Dermis blood vessel endothelial cell (primary cell): ENCODE data around the gene SLC12A7. TPM values are rescaled to one million over a fixed set of nuclear protein-coding genes. Genes with fewer than 3 reads are reported as not detected.
A peak's percentile ranks its signal among the peaks of the same experiment; 100 is the strongest.
"Not testable (repeated sequence)": the region's sequence is repeated elsewhere in the genome, so short reads cannot be mapped to it uniquely, and the experiment has no call there.

Source experiments
- DNase-seq: peaks from one replicate; pipeline ENCODE4 v3.0.0; 2010
- total RNA-seq: library from RNA; depleted of rRNA; stranded (reverse); fragments of >200 nt; gene quantifications from 2 replicates; pipeline ENCODE4 v1.2.3, GENCODE V29; 2014

SLC12A7 gene
- total RNA-seq, 1 donor from 2014 or later = 31.3 TPM

DNA sequence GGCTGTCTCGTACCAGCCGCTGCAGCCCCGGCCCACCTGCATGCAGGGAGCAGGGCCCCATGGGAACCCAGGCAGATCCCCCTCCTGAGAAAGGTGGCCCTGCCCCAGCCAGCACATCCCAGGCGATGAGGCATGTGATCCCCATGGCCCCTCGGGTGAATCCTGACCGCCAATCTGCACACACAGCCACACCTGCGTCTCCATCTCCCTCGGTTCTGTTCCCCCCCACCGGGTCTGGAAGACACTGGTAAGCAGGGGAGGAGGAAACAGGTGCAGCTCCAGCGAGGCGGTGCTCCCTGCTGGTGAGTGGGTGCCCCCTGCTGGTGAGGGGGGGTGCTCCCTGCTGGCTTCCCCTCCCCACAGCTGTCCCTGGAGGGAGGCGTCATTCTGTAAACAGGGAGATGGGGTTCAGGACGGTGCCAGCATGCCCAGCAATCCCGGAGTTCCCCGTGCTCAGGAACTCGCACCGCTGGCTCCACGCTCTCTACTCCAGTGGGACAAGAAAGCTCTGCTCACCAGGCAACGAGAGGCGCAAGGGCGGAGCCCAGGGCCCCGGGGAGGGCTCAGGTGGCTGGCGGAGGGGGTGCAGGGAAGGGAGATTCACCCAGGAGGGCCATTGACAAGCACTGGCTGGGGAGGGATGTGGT is 28.4 kb upstream of the SLC12A7 start:
- peak; percentile 79 for DNase-seq

DNA sequence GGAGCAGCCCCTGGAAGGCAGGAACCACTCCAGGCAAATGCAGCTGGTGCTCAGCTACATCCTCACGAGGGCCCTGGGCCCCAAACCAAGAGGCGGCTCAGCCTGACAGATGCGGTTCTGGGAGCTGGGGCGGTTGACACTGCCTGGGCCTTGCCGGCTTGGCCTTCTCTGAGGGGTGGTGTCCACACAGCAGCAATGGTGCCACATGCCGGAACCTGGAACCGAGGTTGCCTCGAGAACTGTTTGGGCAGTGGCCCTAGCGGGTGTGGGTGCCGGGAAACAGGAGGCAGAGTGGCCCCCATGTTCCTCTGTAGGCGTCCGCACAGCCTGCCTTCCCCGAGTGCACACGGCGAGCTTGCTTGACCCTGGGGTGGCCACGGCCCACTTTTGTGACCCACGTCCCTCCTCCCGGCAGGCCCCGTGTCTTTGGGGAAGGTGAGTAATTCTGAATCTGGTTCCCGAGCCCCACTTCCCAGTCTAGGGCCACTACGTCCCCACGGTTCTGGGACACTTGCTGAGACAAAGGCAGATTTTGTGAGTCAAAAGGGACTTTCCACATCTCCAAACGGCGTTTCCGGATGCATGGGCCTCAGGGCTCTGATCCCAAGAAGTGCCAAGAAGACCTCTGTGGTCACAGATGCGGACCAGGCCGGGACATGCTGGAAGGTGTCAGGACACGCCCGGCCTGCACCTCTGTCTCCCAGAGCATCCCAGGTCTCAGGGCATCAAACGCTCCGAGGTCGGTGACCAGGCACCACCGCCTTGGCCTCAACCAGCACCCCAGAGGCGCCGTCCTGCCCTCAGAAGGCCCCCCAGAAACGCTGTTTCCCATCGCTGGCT is 27.7 kb upstream of the SLC12A7 start:
- no peak for DNase-seq

DNA sequence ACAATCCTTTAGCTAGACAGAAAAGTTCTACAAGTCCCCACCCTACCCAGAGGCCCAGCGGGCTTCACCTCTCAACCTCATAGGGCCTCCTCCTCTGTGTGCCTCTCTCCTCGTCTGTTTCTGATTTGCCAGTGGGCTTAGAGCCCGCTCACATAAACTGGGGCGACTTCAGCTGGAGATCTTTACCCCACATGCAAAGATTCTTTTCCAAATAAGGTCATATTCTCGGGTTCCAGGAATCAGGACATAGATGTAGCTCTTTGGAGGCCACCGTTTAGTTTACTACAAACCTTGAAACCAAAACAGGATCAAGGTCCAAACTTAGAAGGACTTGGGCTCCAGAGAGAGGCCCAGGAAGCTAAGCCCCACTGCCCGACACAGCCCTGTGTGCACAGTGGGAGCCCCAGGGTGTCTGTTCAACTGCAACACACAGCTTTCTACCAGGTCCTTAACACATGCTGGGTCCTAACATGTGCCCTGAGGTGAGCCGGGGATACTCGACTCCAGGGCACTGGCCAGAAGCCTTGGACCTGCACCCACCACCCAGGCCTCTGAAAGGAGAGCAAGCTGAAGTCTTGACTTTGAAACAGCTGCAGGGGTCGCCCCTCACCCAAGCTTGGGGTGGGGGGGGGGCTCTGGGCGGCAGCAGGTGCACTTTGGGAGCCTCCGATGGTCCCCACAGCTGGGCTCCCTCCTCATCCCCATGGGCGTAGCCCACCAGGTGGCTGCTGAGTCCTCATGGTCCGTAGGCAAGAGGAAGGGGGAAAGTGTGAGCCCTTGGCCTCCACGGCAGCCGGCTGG is 26.8 kb upstream of the SLC12A7 start:
- DNase-seq = no peak

DNA sequence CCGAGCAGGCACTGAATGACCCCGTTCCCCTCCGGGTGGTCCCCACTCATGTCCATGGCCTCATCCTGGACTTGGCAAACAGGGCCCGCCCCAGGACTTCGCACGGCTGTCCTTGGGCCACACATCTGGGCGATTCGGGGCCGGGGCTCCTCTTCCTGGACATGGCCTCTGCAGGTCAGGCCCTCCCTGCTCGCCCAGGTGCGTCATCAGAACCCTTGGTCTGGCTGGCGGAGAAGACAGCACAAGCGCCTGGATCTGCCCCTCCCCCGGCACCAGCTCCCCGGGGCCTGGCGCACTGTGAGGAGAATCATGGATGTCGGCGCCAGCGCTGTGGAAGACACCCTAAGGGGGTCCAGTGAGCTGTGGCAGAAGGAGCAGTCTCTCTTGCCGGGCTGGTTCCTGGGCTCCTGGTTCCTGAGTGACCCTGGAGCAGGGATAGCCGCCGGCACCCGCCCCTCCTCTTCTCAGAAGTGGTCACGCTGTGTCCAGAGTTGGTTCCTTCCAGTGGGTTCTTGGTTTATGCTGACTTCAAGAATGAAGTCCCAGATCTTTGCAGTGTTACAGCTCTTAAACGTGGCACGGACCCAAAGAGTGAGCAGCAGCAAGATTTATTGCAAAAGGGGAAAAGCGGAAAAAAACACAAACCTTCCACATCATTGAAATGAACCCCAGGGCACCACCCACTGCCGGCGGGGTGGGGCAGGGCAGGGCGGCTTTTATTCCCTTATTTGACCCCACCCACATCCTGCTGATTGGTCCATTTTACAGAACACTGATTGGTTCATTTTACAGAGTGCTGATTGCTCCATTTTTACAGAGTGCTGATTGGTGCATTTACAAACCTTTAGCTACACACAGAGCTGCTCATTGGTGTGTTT is 25.9 kb upstream of the SLC12A7 start:
- no peak for DNase-seq

DNA sequence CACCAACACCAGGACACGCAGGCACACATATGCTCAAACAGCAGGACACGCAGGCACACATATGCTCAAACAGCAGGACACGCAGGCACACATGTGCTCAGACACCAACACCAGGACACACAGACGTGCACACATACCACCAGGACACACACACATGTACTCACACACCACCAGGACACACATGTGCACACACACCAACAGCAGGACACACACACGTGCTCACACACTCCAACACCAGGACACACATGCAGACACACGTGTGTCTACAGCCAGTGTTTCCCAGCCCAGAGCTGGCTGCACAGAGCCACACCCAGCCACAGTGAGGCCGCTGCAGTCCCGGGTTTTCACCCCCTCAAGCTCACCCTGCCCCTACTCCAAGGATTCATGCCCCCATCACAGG is 25.0 kb upstream of the SLC12A7 start:
- no peak for DNase-seq

DNA sequence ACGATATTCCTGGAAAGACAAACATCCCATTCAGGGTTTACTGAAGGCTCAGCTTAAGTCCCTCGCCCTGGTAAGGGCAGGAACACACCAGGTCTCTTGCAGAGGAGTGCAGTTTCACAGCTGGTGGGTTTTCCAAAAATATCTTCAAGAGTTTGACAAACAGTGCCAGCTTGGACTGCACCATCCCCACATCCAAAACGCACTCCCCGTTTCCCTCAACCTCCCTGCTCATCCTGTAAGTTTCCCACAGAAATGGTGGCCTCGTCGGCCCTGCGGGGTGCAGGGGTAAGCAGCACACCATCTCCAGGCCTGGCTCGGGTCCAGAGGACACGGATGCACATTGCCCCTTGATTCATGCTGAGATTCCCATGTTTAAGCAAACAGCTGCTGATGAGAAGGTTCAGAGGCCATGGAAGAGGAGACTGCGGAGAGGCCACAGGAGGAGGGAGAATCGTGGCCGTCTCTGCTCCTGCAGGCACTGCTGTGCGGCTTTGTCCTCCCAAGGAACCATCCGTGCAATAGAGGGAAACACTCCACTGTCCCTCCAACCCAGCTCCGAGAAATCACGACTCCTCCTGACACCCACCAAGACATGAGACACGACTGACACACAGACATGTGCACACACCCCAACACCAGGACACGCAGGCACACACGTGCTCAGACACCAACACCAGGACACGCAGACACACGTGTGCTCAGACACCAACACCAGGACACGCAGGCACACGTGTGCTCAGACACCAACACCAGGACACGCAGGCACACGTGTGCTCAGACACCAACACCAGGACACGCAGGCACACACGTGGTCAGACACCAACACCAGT is 24.0 kb upstream of the SLC12A7 start:
- DNase-seq = no peak

DNA sequence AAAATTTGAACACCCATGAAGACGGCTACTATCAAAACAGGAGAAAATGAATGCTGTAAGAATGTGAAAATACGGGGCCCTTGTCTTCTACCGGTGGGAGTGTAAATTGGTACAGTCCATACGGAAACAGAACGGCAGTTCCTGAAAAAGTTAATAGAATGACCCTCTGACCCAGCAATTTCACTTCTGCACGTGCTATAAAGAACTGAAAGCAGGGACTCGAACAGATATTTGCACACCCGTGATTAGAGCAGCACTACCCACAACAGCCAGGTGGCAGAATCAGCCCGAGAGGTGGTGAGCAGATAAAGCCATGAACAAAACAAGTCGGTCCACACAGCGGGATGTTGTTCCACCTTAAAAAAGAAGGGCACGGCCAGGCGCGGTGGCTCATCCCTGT is 22.6 kb upstream of the SLC12A7 start:
- DNase-seq = peak; percentile 27

DNA sequence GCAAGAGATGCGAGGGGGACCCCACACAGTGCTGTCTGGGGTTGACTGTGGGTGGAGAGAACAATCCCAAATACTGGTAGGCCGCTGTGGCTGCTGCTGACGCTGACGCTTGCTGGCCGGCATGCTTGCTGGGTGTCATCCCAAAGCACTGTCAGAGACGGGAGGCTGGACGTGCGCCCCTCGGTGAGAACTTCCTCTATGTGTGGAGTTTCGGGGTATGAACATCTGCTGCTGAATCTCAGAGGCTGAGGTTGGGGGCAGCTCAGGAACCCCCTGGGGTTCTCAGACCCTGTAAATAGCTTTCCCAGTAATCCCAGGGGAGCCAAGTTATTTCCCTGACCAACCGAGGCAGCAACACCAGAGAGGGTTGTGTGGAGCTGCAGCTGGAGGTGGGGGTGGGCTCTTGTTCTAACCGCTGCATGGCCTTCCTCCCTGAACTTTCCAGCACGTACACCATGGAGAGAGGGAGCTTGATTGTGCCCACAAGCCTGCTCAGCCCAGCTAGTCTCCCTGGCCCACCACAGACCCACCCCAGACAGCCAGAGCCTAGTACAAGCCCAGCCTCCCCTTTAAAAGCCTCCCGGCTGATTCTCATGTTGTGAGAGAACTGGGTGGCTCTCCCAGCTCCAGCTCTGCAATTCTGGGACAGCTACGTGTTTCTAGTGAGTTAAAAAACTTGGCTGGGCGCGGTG is 21.8 kb upstream of the SLC12A7 start:
- no peak for DNase-seq

DNA sequence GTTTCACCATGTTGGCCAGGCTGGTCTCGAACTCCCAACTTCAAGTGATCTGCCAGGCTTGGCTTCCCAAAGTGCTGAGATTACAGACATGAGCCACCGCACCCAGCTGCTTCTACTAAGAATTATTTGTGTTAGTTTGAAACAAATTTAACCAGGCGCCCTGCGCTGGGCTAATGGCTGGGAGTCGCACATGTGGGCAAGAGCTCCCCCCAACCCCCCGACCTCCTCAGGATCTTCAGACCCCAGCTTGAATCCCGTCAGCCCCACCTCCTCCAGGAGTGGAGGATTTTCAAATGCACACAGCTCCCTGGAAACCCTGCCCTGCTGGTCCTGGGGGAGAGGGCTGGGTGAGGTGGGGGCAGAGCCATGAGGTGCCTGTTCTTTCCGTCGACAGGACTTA is 21.2 kb upstream of the SLC12A7 start:
- DNase-seq = no peak

DNA sequence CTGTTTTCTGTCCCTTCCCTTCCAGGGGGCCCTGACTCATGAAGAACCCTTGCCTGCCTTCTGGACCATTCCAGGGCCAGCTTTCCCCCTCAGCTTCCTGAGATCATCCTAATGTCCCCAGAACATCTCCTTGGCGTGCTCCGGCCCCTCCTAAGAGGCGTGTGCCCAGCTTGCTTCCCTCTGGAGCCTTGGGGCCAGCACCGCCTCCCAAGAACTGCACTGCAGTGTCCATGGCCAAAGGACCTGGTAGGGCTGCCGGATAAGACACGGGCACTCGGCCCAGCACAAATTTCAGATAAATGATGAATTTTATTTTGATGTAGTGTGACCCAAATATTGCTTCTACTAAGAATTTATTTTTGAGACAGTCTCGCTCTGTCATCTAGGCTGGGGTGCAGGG is 20.7 kb upstream of the SLC12A7 start:
- DNase-seq = no peak

DNA sequence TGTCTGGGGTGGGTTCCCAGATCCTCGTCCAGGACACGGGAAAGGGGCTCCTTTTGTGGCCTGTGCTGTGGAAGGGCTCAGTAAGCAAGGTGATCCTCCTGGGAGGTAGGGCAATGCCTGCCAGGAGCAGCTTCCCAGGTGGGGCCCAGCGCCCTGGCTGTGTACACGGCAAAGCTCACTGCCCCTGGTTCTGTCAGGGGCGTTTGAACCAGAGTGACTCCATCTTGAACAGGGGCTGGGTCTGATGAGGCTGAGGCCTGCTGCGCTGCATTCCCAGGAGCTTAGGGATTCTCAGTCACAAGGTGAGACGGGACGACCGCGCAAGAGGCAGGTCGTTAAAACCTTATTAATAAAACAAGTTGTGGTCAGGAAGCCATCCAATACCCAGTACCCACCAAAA is 19.9 kb upstream of the SLC12A7 start:
- no peak for DNase-seq

DNA sequence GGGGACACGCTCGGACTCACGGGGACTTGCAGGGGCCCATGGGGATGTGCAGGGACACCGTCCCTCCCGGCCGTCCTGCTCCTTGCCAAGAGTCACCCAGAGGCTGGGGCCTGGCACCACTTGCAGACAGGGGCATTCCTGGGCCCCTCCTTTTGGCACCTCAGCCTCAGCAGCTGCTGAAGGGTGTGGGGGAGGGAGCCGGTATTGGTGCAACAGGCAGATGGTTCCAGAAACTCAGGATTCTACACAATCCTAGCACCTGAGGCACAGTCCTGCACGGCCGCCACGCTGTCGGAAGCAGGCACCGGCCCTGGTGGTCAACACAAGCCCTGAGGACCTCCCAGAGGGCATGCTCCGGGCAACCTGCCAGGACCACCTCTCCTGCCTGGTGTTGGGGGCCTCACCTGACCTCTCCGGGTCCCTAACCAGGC is 19.3 kb upstream of the SLC12A7 start:
- no peak for DNase-seq

DNA sequence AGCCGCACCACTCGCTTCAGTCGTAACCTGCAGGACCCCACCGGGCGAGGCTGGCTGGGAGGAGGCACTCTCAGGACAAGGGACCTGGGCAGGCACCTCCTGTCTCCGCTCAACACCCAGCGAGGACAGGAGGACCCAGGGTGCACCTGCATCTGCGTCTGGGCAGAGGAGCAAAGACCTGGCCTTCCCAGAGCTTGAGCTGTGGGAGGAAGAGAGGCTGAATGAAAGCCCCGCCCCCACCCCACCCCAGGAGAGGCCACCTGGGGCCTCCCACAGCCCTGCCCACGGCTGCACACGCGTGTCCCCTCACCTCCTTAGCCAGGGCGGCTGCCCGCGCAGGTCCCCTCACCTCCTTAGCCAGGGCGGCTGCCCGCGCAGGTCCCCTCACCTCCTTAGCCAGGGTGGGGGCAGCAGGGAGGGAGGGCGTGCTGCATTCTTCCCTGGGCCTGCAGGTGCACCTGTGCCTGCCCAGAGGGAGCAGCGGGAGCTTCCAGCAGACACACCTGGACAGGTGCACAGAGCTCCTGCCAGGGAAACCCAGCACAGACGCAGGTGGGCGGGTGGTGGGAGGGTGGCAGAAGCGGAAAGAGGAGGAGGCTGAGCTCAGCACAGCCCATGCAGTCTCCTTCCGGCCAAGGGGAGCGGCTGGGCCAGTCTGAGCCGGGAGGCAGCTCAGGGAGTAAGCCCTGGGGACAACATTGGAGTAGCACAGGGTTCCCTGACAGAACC is 18.5 kb upstream of the SLC12A7 start:
- DNase-seq = no peak

DNA sequence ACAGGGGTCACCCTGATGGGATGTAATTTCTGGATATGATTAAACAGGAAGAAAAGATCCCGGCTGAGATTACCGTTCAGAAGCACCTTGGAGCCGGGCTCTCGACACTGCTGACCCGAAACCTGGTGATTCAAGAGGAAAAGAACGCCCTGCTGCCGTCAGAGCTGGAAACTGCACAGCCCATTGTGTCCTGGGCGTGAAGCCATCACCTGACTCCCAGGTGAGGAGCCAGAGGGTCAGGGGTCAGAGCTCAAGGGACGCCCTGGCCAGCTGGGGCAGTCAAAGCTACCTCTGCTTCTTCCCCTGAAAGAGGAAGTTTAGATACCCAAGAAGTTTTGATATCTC is 17.8 kb upstream of the SLC12A7 start:
- no peak for DNase-seq

DNA sequence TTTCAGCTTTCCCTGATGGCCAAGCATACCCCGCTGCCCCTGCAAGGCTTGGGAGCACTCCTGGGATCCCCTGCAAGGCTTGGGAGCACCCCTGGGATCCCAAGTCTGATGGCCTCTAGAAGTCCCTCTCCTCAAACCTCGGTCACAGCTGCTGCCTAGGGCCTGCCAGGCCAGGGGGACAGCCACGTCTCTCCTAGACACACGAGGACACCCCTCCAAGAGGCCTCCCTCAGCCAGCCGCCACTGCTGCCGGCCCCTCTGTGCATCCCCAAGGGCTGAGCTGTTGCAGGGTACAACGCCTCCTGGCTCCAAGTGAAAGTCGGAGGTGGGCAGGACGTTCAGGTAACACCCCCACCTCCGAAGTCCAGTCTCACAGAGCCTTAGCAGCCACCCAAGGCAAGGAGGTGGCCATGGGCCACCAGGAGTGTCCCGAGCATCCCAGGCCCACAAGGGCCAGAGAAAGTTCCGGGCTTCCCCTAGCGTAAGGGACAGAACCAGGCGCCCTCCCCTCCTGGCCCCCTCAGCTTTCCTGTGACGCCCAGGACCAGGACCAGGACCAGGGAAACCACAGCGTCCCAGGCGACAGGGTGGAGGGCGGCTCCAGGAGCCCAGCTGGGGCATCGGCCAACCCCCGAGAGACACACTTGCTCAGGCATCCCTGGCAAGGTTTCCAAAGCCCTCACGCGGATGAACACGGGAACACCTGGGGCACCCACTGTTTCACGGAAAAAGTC is 17.3 kb upstream of the SLC12A7 start:
- no peak for DNase-seq

DNA sequence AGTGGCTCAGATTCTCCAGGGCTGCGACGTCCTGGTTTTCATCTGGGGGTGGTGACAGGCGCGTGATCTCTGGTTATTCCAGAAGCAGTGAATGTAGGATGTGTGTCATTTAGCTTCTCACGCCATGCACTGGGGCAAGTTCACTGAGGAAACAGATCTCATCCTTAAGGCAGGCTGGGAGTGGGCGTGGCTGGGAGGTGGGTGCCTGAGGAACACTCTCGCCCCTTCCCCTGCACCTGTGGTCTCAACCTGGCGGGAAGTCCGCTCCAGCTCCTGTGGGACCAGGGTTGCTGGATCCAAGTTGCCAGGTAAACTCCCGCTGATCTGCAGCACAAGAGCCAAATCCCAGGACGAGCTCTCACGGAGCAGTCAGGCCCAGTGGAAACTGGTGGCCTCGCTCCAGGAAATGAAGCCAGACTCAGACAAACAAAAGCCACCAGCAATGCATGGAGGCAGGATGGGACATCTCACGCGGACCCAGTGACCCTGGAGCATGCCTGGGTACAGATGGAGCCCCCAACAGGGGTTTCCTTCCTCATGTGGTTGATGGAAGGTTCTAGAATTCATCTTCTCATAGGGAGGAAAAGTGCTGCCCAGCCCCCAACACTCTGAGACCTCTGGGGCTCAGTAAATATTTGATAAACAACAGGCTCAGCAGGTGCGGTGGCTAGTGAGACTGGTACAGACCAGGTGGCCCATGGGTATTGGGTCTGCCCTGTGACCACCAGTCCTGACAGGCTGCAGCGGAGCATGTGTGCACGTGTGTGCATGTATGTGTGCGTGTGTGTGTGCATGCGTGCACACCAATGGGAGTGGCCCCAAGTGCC is 16.3 kb upstream of the SLC12A7 start:
- DNase-seq = peak; percentile 35

DNA sequence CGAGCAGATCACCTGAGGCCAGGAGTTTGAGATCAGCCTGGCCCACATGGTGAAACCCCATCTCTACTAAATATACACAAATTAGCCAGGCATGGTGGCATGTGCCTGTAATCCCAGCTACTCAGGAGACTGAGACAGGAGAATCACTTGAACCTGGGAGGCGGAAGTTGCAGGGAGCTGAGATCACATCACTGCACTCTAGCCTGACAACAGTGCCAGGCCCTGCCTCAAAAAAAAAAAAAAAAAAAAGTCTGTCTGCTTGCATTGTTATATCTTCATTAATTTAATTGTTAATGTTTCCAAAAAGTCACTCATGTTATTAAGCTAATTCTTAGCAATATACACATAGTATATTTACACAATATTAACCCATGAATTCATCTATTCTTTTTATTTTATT is 13.8 kb upstream of the SLC12A7 start:
- not testable (repeated sequence) for DNase-seq

DNA sequence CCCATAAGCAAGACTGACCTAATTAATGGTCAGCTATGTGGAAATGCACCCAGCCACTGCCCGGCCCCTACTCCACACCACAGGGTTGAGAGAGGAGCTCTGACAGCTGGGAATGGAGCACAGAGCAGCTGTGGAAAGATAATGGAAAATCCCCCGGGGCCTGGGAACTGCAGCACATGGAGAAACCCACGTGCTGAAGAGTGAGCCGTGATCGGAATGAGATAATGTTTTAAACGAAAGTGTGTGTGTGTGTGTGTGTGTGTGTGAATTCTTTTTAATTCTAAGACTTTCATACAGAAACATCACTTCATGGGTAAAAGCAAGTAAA is 13.1 kb upstream of the SLC12A7 start:
- peak; percentile 33 for DNase-seq
